HL-60 (cell line): ENCODE measurements around the gene ACOXL.

Source experiments
- CTCF ChIP-seq: IDR thresholded peaks from one replicate; pipeline ENCODE4 v1.5.1; 2011; ENCODE audit warnings: low read length, control low read depth, inconsistent platforms; ENCODE audit not compliant: insufficient read depth
- GABPA ChIP-seq: IDR thresholded peaks from 2 replicates; pipeline ENCODE4 v1.6.1; 2012; ENCODE audit warnings: low read depth
- POLR2AphosphoS5 ChIP-seq: IDR thresholded peaks from 2 replicates; pipeline ENCODE4 v1.6.1; 2012; ENCODE audit warnings: low read depth
- REST ChIP-seq: IDR thresholded peaks from 2 replicates; pipeline ENCODE4 v1.6.1; 2012; ENCODE audit warnings: low read depth; ENCODE audit not compliant: insufficient replicate concordance
- SPI1 ChIP-seq: IDR thresholded peaks from 2 replicates; pipeline ENCODE4 v1.6.1; 2012; ENCODE audit warnings: low read depth, mild to moderate bottlenecking, borderline replicate concordance

- no peak for TF ChIP-seq REST
- TF ChIP-seq CTCF, result no peak
- TF ChIP-seq GABPA, result no peak
- no peak for TF ChIP-seq POLR2AphosphoS5
- TF ChIP-seq SPI1, result no peak
Measured at GRCh38 chr2:111111101-111111755, 378.9 kb downstream of the ACOXL start.
